Measurements from ENCODE around the gene TAF11.
"Not testable (repeated sequence)": the region's sequence is repeated elsewhere in the genome, so short reads cannot be mapped to it uniquely, and the experiment has no call there.

TAF11 gene

DNA sequence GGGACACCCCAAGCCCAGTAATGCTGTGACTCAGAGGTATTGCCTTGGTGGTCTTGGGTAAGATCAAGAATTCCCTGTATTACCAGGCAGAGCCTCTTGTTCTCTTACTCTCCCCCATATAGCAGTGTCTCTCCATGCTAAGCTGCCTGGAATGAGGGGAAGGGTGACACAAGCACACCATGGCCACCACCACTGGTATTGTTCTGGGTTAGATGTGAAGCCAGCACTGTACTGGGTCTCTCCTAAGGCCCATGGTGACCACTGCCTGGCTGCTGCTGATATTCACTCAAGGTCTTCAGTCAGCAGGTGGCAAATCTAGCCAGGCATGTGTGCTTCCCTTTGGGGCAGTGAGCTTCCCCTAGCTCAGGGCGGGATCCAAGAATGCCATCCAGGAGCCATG lies 36.5 kb downstream of the TAF11 start:
- H3K9me2 ChIP-seq (replicated peaks; ENCODE audit: low read depth, low read length), result no peaks in the 10 kb centered on the region
- peaks cover 53% of the 10 kb centered on the region; the same call in 1 of the 2 replicates for H3K36me3 ChIP-seq (ENCODE audit: insufficient read depth, low read length)

DNA sequence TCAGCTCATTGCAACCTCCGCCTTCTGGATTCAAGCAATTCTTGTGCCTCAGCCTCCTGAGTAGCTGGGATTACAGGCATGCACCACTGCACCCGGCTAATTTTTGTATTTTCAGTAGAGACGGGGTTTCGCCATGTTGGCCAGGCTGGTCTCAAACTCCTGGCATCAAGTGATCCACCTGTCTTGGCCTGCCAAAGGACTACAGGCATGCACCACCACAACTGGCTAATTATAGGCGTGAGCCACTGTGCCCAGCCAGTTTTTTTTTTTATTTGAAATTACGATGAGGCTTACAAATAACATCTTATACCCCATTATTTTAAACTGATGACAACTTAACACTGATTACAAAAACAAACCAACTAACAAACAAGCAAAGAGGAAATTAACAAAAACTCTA lies 38.8 kb downstream of the TAF11 start:
- H3K4me3 ChIP-seq (ENCODE audit: low read length, poor library complexity, severe bottlenecking); H3K9me3 ChIP-seq (ENCODE audit: insufficient read depth, low read depth, low read length); H2AFZ ChIP-seq (ENCODE audit: low read length); H4K20me1 ChIP-seq (ENCODE audit: insufficient read depth, low read length, poor library complexity, severe bottlenecking); H3K9ac ChIP-seq (ENCODE audit: low read depth, low read length, poor library complexity, severe bottlenecking); H3K27me3 ChIP-seq (ENCODE audit: insufficient read depth, low read length, poor library complexity, severe bottlenecking); H3K4me1 ChIP-seq (ENCODE audit: insufficient read depth, low read length, poor library complexity, severe bottlenecking); H3K79me2 ChIP-seq (ENCODE audit: insufficient read depth, low read length); H3K4me2 ChIP-seq (ENCODE audit: low read depth, low read length, poor library complexity, severe bottlenecking); H3F3A ChIP-seq (ENCODE audit: low read depth); H3K9me2 ChIP-seq (replicated peaks; ENCODE audit: low read depth, low read length): not testable (repeated sequence)
- peaks cover 34% of the 10 kb centered on the region; the same call in 1 of the 2 replicates for H3K36me3 ChIP-seq (ENCODE audit: insufficient read depth, low read length)

More for the DNA sequence above, 36.5 kb downstream of the TAF11 start:
- Histone ChIP-seq H3K79me2 (ENCODE audit: insufficient read depth, low read length) (no peaks in the 10 kb centered on the region), H3K4me2 (ENCODE audit: low read depth, low read length, poor library complexity, severe bottlenecking) (no peak overlapping the region), H3K9ac (ENCODE audit: low read depth, low read length, poor library complexity, severe bottlenecking) (no peak overlapping the region), H3K9me3 (ENCODE audit: insufficient read depth, low read depth, low read length) (no peaks in the 10 kb centered on the region), H2AFZ (ENCODE audit: low read length) (no peak overlapping the region), H3F3A (ENCODE audit: low read depth) (no peaks in the 10 kb centered on the region), H3K4me1 (ENCODE audit: insufficient read depth, low read length, poor library complexity, severe bottlenecking) (no peaks in the 10 kb centered on the region), H3K4me3 (ENCODE audit: low read length, poor library complexity, severe bottlenecking) (no peak overlapping the region), H3K27me3 (ENCODE audit: insufficient read depth, low read length, poor library complexity, severe bottlenecking) (no peaks in the 10 kb centered on the region), H4K20me1 (ENCODE audit: insufficient read depth, low read length, poor library complexity, severe bottlenecking) (no peaks in the 10 kb centered on the region)
- TF ChIP-seq, protein P1, sequence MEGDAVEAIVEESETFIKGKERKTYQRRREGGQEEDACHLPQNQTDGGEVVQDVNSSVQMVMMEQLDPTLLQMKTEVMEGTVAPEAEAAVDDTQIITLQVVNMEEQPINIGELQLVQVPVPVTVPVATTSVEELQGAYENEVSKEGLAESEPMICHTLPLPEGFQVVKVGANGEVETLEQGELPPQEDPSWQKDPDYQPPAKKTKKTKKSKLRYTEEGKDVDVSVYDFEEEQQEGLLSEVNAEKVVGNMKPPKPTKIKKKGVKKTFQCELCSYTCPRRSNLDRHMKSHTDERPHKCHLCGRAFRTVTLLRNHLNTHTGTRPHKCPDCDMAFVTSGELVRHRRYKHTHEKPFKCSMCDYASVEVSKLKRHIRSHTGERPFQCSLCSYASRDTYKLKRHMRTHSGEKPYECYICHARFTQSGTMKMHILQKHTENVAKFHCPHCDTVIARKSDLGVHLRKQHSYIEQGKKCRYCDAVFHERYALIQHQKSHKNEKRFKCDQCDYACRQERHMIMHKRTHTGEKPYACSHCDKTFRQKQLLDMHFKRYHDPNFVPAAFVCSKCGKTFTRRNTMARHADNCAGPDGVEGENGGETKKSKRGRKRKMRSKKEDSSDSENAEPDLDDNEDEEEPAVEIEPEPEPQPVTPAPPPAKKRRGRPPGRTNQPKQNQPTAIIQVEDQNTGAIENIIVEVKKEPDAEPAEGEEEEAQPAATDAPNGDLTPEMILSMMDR (conservative IDR thresholded peaks at IDR 0.05; ENCODE audit: low read length), result no peak
- no peak for TF ChIP-seq EZH2phosphoT487 (IDR thresholded peaks at IDR 0.05; ENCODE audit: borderline replicate concordance)

DNA sequence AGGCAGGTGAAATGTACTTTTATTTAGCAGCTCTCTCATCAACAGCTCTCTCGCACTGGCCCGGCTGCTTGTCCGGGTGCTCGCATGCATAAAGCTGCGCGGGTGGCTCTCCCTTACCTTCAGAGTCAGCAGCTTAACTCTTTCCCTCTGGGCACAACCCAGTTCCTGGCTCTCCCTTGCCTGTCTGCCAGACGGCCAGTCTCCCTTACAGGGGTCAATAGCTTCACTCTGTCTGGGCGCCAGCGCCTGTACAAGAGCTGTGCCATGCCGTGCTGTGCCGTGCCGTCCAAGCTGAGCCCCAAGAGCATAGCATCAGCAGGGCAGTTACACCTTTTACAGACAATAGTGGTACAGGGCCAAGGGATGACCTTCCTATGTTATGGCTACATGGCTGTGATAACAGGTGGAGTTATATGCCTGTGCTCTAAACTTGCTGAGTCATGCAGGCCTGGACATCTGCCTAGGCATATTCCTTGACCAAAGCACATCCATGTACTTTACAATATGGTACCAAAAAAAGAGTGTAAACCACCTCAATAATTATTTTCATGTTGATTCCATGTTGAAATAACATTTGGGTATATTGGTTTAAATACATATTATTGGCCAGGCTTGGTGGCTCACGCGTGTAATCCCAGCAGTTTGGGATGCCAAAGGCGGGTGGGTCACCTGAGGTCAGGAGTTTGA lies 48.0 kb downstream of the TAF11 start:
- H3F3A ChIP-seq (ENCODE audit: low read depth), result no peaks in the 10 kb centered on the region
- TF ChIP-seq, protein P1 (conservative IDR thresholded peaks at IDR 0.05; ENCODE audit: low read length), result no peak
- TF ChIP-seq EZH2phosphoT487 (IDR thresholded peaks at IDR 0.05; ENCODE audit: borderline replicate concordance), result no peak
- H3K4me1 ChIP-seq (ENCODE audit: insufficient read depth, low read length, poor library complexity, severe bottlenecking), result no peaks in the 10 kb centered on the region
- peaks cover 50% of the 10 kb centered on the region for H3K36me3 ChIP-seq (ENCODE audit: insufficient read depth, low read length)
- H3K9me3 ChIP-seq (ENCODE audit: insufficient read depth, low read depth, low read length), result no peaks in the 10 kb centered on the region
- H4K20me1 ChIP-seq (ENCODE audit: insufficient read depth, low read length, poor library complexity, severe bottlenecking), result no peaks in the 10 kb centered on the region
- H2AFZ ChIP-seq (ENCODE audit: low read length), result no peak overlapping the region
- H3K4me2 ChIP-seq (ENCODE audit: low read depth, low read length, poor library complexity, severe bottlenecking), result no peak overlapping the region
- H3K79me2 ChIP-seq (ENCODE audit: insufficient read depth, low read length), result no peaks in the 10 kb centered on the region
- H3K4me3 ChIP-seq (ENCODE audit: low read length, poor library complexity, severe bottlenecking), result no peak overlapping the region
- no peak overlapping the region for H3K9ac ChIP-seq (ENCODE audit: low read depth, low read length, poor library complexity, severe bottlenecking)
- no peaks in the 10 kb centered on the region for H3K27me3 ChIP-seq (ENCODE audit: insufficient read depth, low read length, poor library complexity, severe bottlenecking)
- no peaks in the 10 kb centered on the region for H3K9me2 ChIP-seq (replicated peaks; ENCODE audit: low read depth, low read length)

DNA sequence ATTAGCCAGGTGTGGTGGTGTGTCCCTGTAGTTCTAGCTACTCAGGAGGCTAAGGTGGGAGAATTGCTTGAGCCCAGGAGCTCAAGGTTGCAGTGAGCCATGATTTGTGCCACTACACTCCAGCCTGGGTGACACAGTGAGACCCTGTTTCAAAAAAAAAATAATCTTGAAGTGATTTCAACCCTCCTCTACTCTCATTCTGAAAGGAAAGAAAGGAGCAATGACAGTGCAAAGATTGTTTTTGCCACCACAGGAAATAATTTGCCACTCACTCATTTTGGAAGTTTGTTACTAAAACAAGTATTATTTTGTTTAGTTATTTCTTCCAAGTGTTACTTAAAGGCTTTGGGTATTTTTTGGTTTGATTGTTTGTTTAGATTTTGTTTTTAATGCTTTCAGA lies 50.3 kb downstream of the TAF11 start:
- no peaks in the 10 kb centered on the region for H3K9me3 ChIP-seq (ENCODE audit: insufficient read depth, low read depth, low read length)
- no peaks in the 10 kb centered on the region for H3K4me1 ChIP-seq (ENCODE audit: insufficient read depth, low read length, poor library complexity, severe bottlenecking)
- H3K27me3 ChIP-seq (ENCODE audit: insufficient read depth, low read length, poor library complexity, severe bottlenecking), result no peaks in the 10 kb centered on the region
- H4K20me1 ChIP-seq (ENCODE audit: insufficient read depth, low read length, poor library complexity, severe bottlenecking), result no peaks in the 10 kb centered on the region
- no peak overlapping the region for H3K4me3 ChIP-seq (ENCODE audit: low read length, poor library complexity, severe bottlenecking)
- H2AFZ ChIP-seq (ENCODE audit: low read length), result no peak overlapping the region
- TF ChIP-seq, protein P1 (conservative IDR thresholded peaks at IDR 0.05; ENCODE audit: low read length), result no peak
- no peak for TF ChIP-seq EZH2phosphoT487 (IDR thresholded peaks at IDR 0.05; ENCODE audit: borderline replicate concordance)
- no peaks in the 10 kb centered on the region for H3K9me2 ChIP-seq (replicated peaks; ENCODE audit: low read depth, low read length)
- H3K79me2 ChIP-seq (ENCODE audit: insufficient read depth, low read length), result no peaks in the 10 kb centered on the region
- peaks cover 55% of the 10 kb centered on the region for H3K36me3 ChIP-seq (ENCODE audit: insufficient read depth, low read length)
- no peak overlapping the region for H3K4me2 ChIP-seq (ENCODE audit: low read depth, low read length, poor library complexity, severe bottlenecking)
- H3K9ac ChIP-seq (ENCODE audit: low read depth, low read length, poor library complexity, severe bottlenecking), result no peak overlapping the region
- H3F3A ChIP-seq (ENCODE audit: low read depth), result no peaks in the 10 kb centered on the region
